Small intestine (tissue), 7 donors: Measurements from ENCODE around the gene PTPRG. TPM values are rescaled to one million over a fixed set of nuclear protein-coding genes. Genes with fewer than 3 reads are reported as not detected.
"Not testable (repeated sequence)": the region's sequence is repeated elsewhere in the genome, so short reads cannot be mapped to it uniquely, and the experiment has no call there.

ENCODE experiments used
- DNase-seq, 2 donors: peaks; one replicate each; pipeline versions ENCODE4 v3.0.0 to v3.0.0-alpha.2; 2013
- FAIRE-seq: peaks from 2 replicates; lab custom pipeline; 2012; peaks lifted over from hg19 to GRCh38; lab: Jason Lieb, UNC
- H3K27ac ChIP-seq, 3 donors: one replicate each; pipeline ENCODE4 v1.5.1; 2013; ENCODE audit warnings: low read length in 2 of 3, mild to moderate bottlenecking in 2 of 3, control low read depth in 1 of 3, inconsistent platforms in 1 of 3, low read depth in 1 of 3, moderate library complexity in 1 of 3
- H3K27me3 ChIP-seq, 3 donors: one replicate each; pipeline ENCODE4 v1.6.1; 2013; ENCODE audit warnings: low read length in 3 of 3, inconsistent platforms in 1 of 3; ENCODE audit not compliant: control insufficient read depth in 3 of 3, insufficient read depth in 3 of 3
- H3K36me3 ChIP-seq, 3 donors: one replicate each; pipeline ENCODE4 v1.6.1; 2013; ENCODE audit warnings: low read length in 3 of 3, inconsistent platforms in 1 of 3, low read depth in 1 of 3, mild to moderate bottlenecking in 1 of 3, moderate library complexity in 1 of 3; ENCODE audit not compliant: control insufficient read depth in 3 of 3, insufficient read depth in 2 of 3
- H3K4me1 ChIP-seq, 3 donors: one replicate each; pipeline ENCODE4 v1.6.1; 2013; ENCODE audit warnings: low read length in 2 of 3, inconsistent platforms in 1 of 3, low read depth in 1 of 3, mild to moderate bottlenecking in 1 of 3, moderate library complexity in 1 of 3; ENCODE audit not compliant: control insufficient read depth in 3 of 3, insufficient read depth in 2 of 3
- H3K4me3 ChIP-seq, 3 donors: one replicate each; pipeline ENCODE4 v1.5.1; 2013; ENCODE audit warnings: low read length in 3 of 3, control low read depth in 1 of 3, inconsistent platforms in 1 of 3, low read depth in 1 of 3, mild to moderate bottlenecking in 1 of 3, moderate library complexity in 1 of 3
- H3K9me3 ChIP-seq, 2 donors: one replicate each; pipeline ENCODE4 v1.6.1; 2013; ENCODE audit warnings: low read depth in 1 of 2, low read length in 1 of 2; ENCODE audit not compliant: control insufficient read depth in 2 of 2, insufficient read depth in 1 of 2
- WGBS, 3 donors: extraction: QIAGEN DNeasy Blood & Tissue Kit; methylation state at CpG; one replicate each; pipeline ENCODE4 v1.1.7; 2013; 5-methylcytosine and 5-hydroxymethylcytosine counted together
- polyA plus RNA-seq, 4 donors: library from polyadenylated mRNA; stranded (reverse) in 3 of 4; unstranded in 1 of 4; fragments of 200-250 nt in 3 of 4; fragments of 120-200 nt in 1 of 4; gene quantifications; one replicate each; pipeline versions ENCODE4 v1.2.1 to v1.2.3, GENCODE V29; 2013
- donor health status: healthy with polysubstance abuse.
- donor health status: control.
- donor health status: control.
- donor health status: Bipolar disorder and iron deficiency.
- donor health status: healthy.

PTPRG gene
- polyA plus RNA-seq, 4 donors = 0.81 to 18.3 (median 5.6) TPM

DNA sequence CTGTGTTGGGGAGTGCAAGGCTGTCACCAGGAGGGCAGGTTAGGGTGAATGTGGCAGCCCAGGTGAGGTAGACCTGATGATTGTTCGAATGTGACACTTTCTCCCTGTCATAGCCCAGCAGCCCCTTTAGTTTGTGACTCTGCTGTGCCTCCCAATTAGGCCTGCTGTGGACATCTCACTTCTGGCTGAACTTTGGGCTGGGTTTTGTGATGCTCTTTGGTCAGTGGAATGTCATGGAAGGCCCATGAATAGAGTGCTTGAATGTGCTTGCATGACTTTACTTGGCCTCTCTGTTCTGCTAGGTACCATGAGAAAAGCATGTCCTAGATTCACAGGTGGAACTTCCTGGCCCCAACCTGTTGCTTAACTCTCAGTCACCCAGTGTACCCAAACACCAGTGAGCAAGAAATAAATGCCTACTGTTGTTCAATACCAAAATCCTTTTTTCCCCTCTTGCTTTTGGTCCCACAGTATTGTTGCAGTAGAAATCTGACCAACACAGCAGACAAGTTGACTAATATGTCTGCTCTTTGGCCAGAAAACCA is 249.7 kb downstream of the PTPRG start:
- Histone ChIP-seq H3K27me3 (no peaks in the 10 kb centered on the region), H3K9me3 (no peaks in the 10 kb centered on the region), H3K36me3 (no peaks in the 10 kb centered on the region), H3K4me1 (peaks cover 0 to 12% (median 11%) of the 10 kb centered on the region in 3 donors), H3K27ac (no peak overlapping the region), H3K4me3 (no peak overlapping the region)
- FAIRE-seq (no peak), DNase-seq (no peak)
- WGBS, 3 donors = 75 to 92% (median 86%) methylated on average over 1 of the region's 1 CpG

- Histone ChIP-seq H3K9me3 (no peaks in the 10 kb centered on the region), H3K27me3 (no peaks in the 10 kb centered on the region), H3K4me3 (no peak overlapping the region), H3K4me1 (peaks cover 0 to 12% (median 11%) of the 10 kb centered on the region in 3 donors), H3K27ac (no peak overlapping the region), H3K36me3 (no peaks in the 10 kb centered on the region)
- FAIRE-seq = no peak
- no peak for DNase-seq
- 79 to 87% (median 84%) methylated on average over 3 of the region's 3 CpGs for WGBS, 3 donors
Observed at GRCh38 chr3:61811652-61812051, 250.3 kb downstream of the PTPRG start.

- WGBS, 3 donors = 81 to 92% (median 82%) methylated on average over 4 of the region's 4 CpGs
- Histone ChIP-seq H3K9me3 (no peaks in the 10 kb centered on the region), H3K4me3 (no peak overlapping the region), H3K27me3 (no peaks in the 10 kb centered on the region), H3K36me3 (no peaks in the 10 kb centered on the region), H3K27ac (no peak overlapping the region), H3K4me1 (peaks cover 0 to 12% (median 11%) of the 10 kb centered on the region in 3 donors)
- FAIRE-seq (no peak), DNase-seq (no peak)
Observed at GRCh38 chr3:61812085-61812484, 250.7 kb downstream of the PTPRG start.

GRCh38 chr3:61812517-61812916 is 251.1 kb downstream of the PTPRG start:
- no peak overlapping the region for H3K27ac ChIP-seq
- no peaks in the 10 kb centered on the region for H3K27me3 ChIP-seq
- WGBS, 3 donors = 85 to 90% (median 87%) methylated on average over 3 of the region's 3 CpGs
- FAIRE-seq = no peak
- peaks cover 0 to 12% (median 11%) of the 10 kb centered on the region in 3 donors for H3K4me1 ChIP-seq
- no peaks in the 10 kb centered on the region for H3K36me3 ChIP-seq
- H3K9me3 ChIP-seq = no peaks in the 10 kb centered on the region
- no peak for DNase-seq
- H3K4me3 ChIP-seq = no peak overlapping the region

DNA sequence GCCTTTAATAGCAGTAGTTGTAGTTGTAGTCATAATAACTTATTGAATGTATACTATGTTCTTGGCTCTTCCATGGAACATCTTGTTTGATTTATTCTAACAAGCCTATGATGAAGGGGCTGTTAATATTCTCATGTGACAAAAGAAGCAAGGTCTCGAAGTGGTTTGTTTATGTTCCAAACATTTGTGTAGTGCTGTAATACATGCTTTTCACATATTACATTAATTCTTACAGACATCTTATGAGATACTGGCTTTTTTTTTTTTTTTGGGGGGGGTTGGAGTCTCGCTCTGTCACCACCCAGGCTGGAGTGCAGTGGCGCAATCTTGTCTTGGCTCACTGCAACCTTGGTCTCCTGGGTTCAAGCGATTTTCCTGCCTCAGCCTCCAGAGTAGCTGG is 252.3 kb downstream of the PTPRG start:
- no peak overlapping the region for H3K4me3 ChIP-seq
- H3K36me3 ChIP-seq = no peaks in the 10 kb centered on the region
- H3K4me1 ChIP-seq = peaks cover 0 to 10% (median 9%) of the 10 kb centered on the region in 3 donors
- WGBS, 3 donors = 72 to 93% (median 89%) methylated on average over 4 of the region's 4 CpGs
- no peaks in the 10 kb centered on the region for H3K27me3 ChIP-seq
- H3K9me3 ChIP-seq = no peaks in the 10 kb centered on the region
- no peak overlapping the region for H3K27ac ChIP-seq
- FAIRE-seq (no peak), DNase-seq (no peak)

DNA sequence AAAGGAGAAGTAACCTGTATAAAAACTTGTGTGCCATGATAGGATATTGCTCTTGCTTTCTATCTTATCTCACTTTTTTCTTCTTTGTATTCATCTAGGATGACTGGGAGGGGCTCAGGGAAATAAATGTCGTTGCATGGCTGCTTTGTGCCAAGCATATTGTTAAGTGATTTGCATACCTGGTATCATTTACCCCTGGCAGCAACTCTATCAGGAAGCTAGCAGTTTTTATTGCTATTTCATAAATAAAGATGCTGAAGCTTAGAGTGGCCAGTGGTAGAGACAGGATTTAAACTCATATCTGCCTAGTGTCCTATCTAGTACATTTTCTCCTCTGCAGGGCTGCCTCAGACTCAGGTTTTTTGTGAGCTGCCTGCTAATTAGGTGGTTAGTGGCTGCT is 253.3 kb downstream of the PTPRG start:
- H3K4me1 ChIP-seq = peaks cover 0 to 9% (median 7%) of the 10 kb centered on the region in 3 donors
- H3K27ac ChIP-seq = peak overlapping the region in 1 of 3 donors; percentile 51
- DNase-seq (peak; percentile 23 to 71), FAIRE-seq (no peak)
- H3K36me3 ChIP-seq = no peaks in the 10 kb centered on the region
- H3K27me3 ChIP-seq = no peaks in the 10 kb centered on the region
- WGBS, 3 donors = 0 to 24% (median 10%) methylated on average over 1 of the region's 1 CpG
- H3K4me3 ChIP-seq = no peak overlapping the region
- H3K9me3 ChIP-seq = no peaks in the 10 kb centered on the region

DNA sequence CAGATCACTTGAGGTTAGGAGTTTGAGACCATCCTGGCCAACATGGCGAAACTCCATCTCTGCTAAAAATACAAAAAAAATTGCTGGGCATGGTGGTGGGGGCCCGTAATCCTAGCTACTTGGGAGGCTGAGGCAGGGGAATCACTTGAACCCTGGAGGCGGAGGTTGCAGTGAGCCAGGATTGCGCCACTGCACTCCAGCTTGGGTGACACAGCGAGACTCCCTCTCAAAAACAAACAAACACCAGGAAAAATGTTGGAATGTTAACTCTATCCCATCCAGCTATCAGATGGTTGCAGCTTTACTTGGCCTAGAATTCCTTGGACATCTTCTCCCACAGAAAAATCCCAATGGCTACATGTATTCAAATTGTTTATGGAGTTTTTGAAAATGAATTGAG is 254.9 kb downstream of the PTPRG start:
- DNase-seq, H3K4me1 ChIP-seq, H3K27ac ChIP-seq, FAIRE-seq, H3K4me3 ChIP-seq, H3K36me3 ChIP-seq, H3K9me3 ChIP-seq, H3K27me3 ChIP-seq: not testable (repeated sequence)
- 79 to 93% (median 87%) methylated on average over 5 of the region's 5 CpGs for WGBS, 3 donors

DNA sequence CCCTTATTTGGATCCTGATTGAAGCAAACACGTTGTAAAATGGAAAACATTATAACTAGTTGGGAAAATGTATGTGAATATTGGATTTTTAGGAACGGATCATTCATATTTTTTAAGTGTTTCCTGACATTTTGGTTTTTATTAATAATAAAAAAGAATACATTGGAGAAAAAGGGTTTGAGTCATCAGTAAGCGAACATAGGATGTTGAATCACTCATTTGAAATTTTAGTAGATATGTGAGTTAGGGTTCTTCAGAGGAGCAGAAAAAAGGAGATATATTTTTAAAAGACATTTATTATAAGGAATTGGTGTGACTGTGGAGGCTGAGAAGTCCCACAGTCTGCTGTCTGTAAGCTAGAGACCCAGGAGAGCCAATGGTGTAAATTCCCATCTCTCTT is 258.5 kb downstream of the PTPRG start:
- Histone ChIP-seq H3K36me3 (no peaks in the 10 kb centered on the region), H3K9me3 (no peaks in the 10 kb centered on the region), H3K4me1 (peaks cover 0 to 4% (median 0%) of the 10 kb centered on the region in 3 donors), H3K27ac (no peak overlapping the region), H3K4me3 (no peak overlapping the region), H3K27me3 (no peaks in the 10 kb centered on the region)
- no peak for DNase-seq
- 94 to 96% (median 94%) methylated on average over 3 of the region's 3 CpGs for whole genome bisulfite sequencing, 3 donors
- no peak for FAIRE-seq
